ENCODE results near the gene TDRD1.

Gene TDRD1

DNA sequence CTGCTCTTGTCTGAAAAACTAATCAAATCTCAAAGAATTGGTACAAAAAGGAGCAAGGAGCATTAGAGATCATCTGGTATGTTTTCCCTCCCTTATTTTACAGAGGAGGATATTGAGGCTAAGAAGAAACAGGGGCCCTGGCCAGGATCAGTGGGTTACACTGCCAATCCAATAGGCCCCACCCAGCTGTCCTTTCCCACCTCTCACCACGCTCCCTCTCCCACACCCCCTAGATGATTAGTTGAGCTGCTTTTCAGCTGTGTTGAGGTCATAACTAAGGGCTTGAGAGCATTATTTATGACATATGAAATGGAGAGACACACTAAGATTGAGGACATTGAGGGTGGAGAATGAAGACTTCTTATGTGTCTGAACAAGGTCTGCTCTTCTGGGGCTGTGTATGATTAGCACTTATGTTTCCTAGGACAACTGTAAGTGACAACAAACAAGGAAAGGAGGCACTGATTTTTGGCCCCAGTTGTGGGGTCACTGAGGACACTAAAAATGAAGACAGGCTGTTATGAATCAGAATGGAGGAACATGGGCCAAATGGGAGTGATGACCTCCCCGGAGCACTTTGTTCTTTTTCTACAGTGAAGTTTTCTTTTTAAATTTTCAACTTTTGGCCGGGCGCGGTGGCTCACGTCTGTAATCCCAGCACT, 86.4 kb downstream of the TDRD1 start:
- DNase-seq (ENCODE audit: low read depth, low spot score), result no peak

DNA sequence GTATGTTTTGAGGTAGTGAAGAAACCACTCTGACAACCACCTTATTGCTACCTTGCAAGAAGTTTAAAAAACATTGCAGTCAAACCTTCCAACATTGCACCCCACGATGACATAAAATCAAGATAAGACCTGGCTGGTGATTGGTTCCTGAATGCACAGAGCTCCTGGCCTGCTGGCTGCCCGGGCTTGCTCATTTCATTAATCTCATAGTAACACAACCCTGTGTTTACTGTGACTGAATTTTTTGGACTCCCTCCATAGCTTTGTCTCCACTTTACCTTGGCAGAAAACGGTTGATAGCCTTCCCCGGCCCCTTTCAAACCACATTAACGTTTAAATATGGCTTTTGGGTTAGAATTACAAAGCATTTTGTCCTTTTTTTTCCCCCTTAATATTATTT, 87.4 kb downstream of the TDRD1 start:
- no peak for DNase-seq (ENCODE audit: low read depth, low spot score)

DNA sequence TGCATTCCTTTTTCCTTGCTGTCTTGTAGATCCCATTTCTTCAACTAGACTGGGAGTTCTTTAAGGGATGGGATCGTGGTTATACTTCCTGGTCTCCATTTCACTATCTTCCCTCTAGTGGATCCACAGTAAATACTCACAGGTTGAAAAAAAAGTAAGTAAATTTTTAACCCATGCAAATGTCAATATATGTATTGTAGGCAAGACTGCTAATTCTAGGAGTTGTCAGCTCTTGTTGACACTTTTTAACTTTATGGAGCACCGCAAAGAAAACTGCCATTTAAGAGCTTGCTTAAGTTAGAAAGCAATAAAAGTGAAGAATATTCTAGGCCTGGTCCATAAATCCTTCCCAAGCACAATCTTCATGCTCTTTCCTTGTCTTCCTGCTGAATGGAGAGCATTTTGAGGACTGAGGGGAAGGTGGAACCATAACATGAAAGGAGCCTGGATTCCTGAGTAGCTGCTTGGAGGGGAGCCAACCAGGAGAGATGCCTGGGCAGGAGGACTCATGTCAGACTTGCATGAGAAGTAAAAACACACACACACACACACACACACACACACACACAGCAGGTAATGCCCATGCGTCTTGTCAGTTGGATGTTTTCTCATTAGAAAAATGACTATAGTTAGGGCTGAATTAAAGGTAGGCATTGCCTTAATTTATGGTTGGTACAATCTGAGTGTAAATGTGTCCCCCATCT, 92.1 kb downstream of the TDRD1 start:
- no peak for DNase-seq (ENCODE audit: low read depth, low spot score)

DNA sequence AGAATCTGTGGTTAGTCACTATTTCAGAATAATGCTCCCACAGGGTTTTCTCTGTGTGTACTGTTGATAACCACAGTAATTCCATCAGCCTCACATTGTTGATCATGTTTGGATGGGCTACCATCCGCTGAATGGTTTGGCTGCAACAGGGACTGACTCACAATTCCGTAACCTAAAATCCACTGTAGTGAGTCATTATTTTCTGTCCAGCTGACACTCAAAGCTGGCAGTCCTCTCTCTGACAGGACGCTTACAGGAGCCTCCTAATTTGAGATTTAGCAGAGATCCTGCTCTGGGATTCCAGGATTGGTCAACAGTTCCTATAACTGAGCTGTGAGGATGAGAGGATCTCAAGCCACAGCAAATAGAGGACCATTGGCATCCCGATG, 92.6 kb downstream of the TDRD1 start:
- no peak for DNase-seq (ENCODE audit: low read depth, low spot score)

DNA sequence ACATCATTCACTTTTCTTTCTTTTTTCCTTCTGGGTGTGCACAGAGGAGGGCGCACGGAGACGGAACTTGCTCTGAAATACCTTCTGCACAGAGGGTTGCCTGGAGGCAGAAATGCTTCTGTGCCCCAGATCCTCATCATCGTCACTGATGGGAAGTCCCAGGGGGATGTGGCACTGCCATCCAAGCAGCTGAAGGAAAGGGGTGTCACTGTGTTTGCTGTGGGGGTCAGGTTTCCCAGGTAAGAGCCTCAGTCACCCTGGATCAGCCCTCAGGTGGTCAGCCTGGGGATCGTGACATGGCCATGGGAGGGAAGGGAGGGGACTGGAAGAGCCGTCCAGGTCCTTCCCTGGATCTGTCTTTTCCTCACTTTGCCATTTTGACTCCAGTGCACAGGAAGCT, 93.5 kb downstream of the TDRD1 start:
- DNase-seq (ENCODE audit: low read depth, low spot score), result no peak

DNA sequence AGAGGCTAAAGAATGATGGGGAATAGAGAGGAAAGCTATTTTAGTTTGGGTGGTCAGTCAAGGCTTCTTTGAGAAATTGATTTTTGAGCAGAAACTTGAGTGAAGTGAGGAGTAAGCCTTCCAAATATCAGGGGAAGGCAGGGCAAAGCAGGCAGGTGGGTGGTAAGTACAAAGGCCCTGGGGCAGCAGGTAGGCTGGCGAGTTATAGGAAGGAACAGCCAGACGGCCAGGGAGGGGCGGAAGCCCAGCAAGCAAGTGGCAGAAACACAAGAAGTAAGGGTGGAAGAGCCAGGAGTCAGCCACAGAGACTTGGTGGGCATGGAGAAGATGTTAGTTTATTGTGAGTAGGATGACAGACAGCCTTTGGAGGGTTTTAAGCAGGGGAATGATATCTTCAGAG, 94.8 kb downstream of the TDRD1 start:
- no peak for DNase-seq (ENCODE audit: low read depth, low spot score)

DNA sequence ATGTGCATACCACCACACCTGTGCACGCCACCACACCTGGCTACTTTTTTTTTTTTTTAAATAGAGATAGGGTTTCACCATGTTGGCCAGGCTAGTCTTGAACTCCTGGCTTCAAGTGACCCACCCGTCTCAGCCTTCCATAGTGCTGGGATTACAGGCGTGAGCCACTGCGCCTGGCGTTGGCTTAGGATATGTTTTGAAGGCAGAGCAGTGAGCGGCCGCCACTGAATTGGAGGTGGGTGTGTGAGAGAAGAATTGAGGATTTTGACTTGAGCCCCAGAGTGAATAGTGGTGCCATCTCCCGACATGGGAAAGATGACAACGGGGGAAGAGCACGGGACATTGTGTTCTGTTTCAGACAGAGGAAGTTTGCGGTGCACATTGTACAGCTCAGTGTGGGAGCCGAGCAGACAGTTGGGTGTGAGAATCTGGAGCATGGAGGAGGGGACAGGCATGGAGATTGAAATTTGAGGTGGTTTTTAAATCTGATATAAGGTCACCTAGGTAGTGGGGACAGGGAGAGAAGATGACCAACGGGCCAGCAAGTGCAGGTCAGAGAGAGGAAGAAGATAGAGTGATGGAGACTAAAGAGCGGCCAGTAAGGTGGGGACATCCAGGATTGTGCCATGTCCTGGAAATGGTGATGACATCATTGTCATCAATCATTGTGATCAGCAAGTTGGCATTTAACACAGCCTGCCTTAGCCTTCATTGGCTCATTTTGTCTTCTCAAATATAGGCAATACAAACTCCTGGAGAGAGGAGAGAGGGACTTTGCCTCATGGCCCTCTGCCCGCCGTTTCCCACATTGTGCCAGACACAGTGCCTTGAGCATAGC, 95.7 kb downstream of the TDRD1 start:
- DNase-seq (ENCODE audit: low read depth, low spot score), result no peak

DNA sequence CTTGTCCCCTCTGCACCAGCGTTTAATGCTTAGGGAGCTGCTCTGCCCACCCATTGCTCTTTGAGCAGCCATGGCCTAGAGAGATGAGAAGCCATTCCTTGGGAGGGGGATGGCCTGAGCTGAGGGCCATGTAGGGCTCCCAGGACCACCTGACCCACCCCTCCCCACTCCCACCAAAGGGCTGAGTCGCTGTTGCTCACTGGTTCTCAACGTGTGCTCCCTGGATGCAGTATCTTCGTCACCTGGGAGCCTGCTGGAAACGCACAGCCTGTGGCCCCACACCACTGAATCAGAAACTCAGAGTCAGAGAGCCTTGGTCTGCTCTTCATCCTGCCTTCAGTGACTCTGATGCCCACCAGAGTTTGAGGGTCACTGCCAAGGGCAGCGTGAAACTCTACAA, 96.9 kb downstream of the TDRD1 start:
- no peak for DNase-seq (ENCODE audit: low read depth, low spot score)

DNA sequence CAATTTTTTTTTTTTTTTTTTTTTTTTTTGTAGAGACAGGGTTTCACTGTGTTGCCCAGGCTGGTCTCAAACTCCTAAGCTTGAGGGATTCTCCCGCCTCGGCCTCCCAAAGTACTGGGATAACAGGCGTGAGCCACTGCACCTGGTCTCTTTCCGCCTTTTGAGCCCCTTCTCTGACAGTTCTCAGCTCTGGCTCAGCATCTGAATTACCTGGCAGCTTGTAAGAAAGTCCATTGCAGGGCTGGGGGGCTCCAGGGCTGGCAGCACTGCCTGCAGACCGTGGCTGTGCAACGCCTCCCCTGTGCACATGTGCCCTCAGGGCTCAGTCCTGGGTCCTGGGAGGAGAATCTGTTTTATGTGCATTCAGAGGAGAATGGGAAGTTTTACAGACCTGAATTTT, 97.5 kb downstream of the TDRD1 start:
- no peak for DNase-seq (ENCODE audit: low read depth, low spot score)

DNA sequence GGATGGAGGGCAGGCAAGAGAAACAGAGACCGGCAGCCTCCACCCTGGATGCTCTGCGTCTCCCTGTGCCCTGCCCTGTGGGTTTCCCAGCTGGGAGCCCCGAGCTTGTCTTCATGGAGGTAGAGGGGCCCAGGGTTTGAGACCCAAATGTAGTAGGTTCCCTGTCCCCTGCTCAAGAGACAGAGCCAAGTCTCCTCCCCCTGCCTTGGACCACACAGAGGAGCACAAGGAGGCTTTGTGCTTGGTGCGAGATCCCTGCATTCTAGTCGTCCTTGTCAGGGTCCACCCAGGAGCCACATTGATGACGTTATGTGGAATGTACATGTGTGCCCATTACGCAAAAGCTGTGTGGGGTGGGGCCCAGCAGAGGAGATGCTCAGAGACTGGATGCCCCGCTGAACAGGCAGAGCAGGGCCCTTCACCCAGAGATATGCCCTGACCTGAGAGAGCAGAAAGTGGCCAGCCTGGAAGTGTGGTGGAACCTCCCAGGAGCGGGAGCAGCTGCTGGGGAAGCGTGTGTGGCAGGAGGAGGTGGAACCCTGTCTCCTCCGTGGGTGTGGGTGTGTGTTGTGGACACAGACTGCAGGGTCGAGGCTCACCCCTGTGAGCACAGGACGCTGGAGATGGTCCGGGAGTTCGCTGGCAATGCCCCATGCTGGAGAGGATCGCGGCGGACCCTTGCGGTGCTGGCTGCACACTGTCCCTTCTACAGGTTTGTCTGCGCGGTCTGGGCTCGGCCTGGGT, 99.2 kb downstream of the TDRD1 start:
- no peak for DNase-seq (ENCODE audit: low read depth, low spot score)

DNA sequence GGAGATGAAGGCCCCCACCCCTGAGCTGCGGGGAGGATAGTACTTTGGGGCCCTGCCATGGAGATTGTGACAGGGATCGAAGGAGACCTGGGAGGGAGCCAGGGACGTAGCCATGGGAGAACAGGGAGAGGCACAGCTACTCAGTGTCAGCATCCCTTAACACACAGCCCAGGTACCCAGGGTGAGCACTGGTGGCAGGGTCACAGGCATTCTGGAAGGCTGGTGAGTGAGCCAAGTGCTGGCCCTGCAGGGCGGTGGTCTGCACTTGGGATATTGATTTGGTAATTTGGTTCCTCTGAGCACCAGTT, 99.7 kb downstream of the TDRD1 start:
- no peak for DNase-seq (ENCODE audit: low read depth, low spot score)

DNA sequence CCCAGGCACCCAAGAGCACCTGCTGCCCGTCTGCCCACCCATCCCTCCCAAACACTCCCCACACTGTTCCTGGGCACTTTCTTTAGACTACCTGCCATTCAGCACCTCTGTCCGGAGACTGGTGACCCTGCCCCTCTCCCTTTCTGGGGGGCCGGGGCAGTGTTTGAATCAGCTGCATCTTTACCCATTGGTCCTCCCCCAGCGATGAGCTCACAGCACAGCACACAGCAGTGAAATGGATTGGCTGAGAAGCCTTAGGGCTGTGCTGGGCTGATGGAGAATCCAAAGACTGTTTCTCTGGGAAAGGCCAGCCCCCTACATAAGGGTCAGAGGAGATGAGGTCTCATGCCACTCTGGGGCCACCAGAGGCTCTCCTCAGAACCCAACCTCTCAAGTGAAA, 100.1 kb downstream of the TDRD1 start:
- DNase-seq (ENCODE audit: low read depth, low spot score), result no peak

DNA sequence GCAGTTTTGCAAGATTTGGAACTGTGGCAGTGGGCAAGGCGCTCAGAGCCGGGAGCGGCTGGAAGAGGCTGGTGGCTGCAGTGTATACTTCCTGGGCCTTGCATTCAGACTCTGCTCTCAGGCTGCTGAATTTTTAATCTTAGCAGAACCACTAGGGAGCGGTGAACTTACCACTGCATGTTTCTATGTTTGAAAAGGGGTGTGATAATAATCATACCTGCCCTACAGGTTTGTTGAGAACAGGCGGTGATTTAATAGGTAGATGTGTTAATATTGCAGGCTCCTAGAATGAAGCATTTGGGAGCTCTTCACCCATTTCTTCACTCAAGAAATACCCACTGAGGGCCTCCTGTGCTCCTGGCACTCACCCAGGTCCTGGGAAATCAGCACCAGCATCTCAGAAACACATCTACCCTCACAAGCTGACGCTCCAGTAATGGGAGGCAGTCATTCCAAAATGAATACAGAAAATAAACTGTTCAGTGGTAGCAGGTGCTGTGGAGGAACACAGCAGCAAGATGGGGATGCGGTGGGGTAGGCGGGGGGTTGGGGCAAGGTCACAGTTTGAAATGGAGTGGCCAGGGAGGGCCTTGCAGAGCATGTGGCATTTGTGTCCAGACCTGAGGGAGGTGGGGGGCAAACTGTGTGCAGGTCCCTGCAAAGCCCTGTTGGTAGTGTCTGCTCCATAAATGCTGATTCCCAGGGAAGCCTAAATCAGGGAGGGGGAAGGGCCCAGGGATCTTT, 100.9 kb downstream of the TDRD1 start:
- DNase-seq (ENCODE audit: low read depth, low spot score), result no peak

DNA sequence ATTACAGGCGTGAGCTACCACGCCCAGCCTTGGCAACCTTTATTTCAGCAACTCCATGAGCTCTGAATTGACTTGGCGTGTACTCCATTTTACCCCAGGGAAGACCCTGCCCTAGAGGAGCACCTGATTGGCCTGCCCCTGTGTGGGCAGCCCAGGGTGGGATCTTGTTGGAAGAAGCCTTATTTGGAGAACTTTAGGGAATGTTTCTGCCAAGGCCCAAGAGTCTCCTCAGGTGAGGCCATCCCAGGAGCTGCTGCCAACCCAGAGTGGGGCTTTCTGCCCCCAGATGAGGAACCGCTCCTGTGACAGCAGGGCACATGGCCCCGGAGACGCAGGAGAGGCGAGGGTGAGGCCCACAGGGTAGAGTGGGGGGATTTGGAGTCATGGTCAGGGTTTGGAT, 101.9 kb downstream of the TDRD1 start:
- DNase-seq (ENCODE audit: low read depth, low spot score), result no peak

DNA sequence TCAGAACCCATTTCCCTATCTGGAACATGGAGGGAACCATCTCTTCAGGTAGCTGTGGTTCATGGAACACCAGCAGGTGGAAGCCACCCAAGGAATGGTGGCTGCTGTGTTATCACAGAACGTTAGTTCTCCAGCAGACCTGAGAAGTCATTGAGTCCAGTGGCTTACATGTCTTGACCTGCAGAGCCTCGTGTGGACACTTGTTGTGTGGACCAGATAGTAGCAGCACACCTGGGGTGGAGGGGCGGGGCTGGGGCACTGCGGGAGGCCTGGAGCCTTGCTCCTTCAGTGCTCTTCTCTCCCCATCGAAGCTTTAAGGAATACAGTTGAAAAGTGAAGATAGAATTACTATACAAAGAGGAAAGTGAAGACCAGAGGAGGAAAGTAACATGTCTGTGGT, 102.3 kb downstream of the TDRD1 start:
- no peak for DNase-seq (ENCODE audit: low read depth, low spot score)
